ENCODE measurements around the gene MSMB. TPM values are rescaled to one million over a fixed set of nuclear protein-coding genes. Genes with fewer than 3 reads are reported as not detected.

The MSMB gene
- total RNA-seq, 1 experiment from 2014 or later = not detected

DNA sequence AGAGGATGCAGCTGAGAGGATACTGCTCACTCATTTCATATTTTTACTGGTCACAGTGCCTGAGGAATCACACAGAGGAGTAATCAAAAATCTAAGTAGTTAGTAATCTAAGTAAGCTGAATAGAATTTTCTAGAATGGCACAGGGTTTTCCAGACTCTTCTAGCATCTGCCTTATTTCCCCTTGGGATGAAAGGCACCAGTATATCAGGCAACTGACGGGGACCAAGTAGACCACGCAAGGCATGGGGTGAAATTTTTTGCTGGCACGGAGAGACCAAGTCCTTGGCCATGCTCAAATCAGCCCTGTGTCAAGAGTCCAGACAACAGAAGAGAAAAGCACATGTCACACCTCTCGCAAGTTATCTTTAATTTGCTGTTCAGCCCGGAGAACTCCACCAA lies 29.9 kb downstream of the MSMB start:
- CTCF ChIA-PET = no interaction called here
- TF ChIP-seq, protein P1, sequence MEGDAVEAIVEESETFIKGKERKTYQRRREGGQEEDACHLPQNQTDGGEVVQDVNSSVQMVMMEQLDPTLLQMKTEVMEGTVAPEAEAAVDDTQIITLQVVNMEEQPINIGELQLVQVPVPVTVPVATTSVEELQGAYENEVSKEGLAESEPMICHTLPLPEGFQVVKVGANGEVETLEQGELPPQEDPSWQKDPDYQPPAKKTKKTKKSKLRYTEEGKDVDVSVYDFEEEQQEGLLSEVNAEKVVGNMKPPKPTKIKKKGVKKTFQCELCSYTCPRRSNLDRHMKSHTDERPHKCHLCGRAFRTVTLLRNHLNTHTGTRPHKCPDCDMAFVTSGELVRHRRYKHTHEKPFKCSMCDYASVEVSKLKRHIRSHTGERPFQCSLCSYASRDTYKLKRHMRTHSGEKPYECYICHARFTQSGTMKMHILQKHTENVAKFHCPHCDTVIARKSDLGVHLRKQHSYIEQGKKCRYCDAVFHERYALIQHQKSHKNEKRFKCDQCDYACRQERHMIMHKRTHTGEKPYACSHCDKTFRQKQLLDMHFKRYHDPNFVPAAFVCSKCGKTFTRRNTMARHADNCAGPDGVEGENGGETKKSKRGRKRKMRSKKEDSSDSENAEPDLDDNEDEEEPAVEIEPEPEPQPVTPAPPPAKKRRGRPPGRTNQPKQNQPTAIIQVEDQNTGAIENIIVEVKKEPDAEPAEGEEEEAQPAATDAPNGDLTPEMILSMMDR (conservative IDR thresholded peaks at IDR 0.05; ENCODE audit: low read depth, low read length) = no peak
- no peak for TF ChIP-seq EZH2 (IDR thresholded peaks at IDR 0.05; ENCODE audit: borderline replicate concordance, low read depth, low read length, poor library complexity, severe bottlenecking)
- Histone ChIP-seq H3K9me3 (ENCODE audit: low read depth, low read length, poor library complexity, severe bottlenecking) (no peaks in the 10 kb centered on the region), H3K36me3 (ENCODE audit: insufficient read depth, low read length, poor library complexity, severe bottlenecking) (peaks cover 25% of the 10 kb centered on the region), H3K27ac (ENCODE audit: low read depth, low read length, poor library complexity, severe bottlenecking) (no peak overlapping the region), H3K4me1 (ENCODE audit: insufficient read depth, low read length, poor library complexity, severe bottlenecking) (no peaks in the 10 kb centered on the region), H3K27me3 (replicated peaks; ENCODE audit: insufficient read depth, low read depth, low read length, poor library complexity) (no peaks in the 10 kb centered on the region), H3K4me3 (ENCODE audit: low read depth, low read length, poor library complexity, severe bottlenecking) (no peak overlapping the region)
- POLR2A ChIA-PET (ENCODE audit: low non-redundant PET) = no interaction called here
- no TSS peak for BruUV-seq (replicated peaks)
- DNase-seq (ENCODE audit: low spot score) = no peak
- intact Hi-C loops (cut with micrococcal nuclease; ENCODE audit: unreplicated experiment) = no loop called here

DNA sequence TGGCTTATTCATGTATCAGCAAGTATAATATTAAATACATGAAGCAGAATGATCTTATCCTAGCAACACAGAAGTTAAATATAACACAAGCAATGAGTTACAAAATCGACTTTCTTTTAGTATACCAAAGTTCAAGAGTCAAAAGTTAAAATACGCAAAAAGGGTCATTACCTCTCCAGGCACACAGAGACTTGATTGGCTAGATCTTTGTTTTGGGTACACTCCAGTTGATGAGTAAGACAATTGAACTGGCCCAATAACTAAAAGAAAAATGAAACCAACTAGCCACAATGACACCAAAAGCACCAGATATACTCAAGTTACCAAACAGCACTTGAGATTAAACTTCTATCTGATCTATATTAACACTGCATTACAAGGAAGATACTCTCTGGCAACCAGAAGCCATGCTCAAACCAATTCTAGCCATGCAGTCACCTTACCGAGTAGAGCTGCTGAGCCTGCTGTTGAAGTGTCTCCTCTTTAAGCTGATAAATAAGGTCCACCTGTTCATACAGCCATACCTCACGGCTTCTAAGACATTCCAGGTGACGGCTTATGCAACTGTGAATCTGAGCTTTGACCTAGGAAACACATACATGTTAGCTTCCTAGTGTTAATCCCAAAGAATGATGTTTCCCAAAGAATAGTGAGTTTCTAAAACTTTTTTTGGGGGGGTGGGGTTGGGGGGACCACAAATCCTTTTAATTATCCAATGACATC lies 31.2 kb downstream of the MSMB start:
- Histone ChIP-seq H3K27ac (ENCODE audit: low read depth, low read length, poor library complexity, severe bottlenecking) (no peak overlapping the region), H3K27me3 (replicated peaks; ENCODE audit: insufficient read depth, low read depth, low read length, poor library complexity) (no peaks in the 10 kb centered on the region), H3K9me3 (ENCODE audit: low read depth, low read length, poor library complexity, severe bottlenecking) (no peaks in the 10 kb centered on the region), H3K4me3 (ENCODE audit: low read depth, low read length, poor library complexity, severe bottlenecking) (no peak overlapping the region), H3K36me3 (ENCODE audit: insufficient read depth, low read length, poor library complexity, severe bottlenecking) (peaks cover 29% of the 10 kb centered on the region), H3K4me1 (ENCODE audit: insufficient read depth, low read length, poor library complexity, severe bottlenecking) (no peaks in the 10 kb centered on the region)
- intact Hi-C loops (cut with micrococcal nuclease; ENCODE audit: unreplicated experiment) = no loop called here
- no TSS peak for BruUV-seq (replicated peaks)
- TF ChIP-seq EZH2 (IDR thresholded peaks at IDR 0.05; ENCODE audit: borderline replicate concordance, low read depth, low read length, poor library complexity, severe bottlenecking) = no peak
- DNase-seq (ENCODE audit: low spot score) = no peak
- POLR2A ChIA-PET (ENCODE audit: low non-redundant PET) = no interaction called here
- CTCF ChIA-PET = interaction anchor here (0.5 kb wide), 1 partner anchor 62 kb away, joined by 4 read pairs; no protein-coding TSS in a partner anchor

DNA sequence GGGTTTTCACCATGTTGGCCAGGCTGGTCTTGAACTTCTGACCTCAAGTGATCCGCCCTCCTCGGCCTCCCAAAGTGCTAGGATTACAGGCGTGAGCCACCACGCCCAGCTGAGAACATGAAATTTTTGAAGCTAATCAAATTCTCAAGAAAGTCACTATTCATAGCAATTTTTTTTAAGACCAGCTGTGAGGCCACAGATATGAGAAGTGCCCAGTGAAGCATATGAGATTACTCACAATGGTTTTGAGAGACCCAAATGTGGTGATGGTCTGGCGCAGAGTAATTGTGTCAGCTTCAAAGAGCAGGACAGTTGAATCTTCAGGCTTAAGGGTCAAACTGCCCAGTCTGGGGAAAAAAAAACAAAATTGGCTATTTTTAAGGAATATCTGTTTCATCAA lies 31.9 kb downstream of the MSMB start:
- intact Hi-C loops (cut with micrococcal nuclease; ENCODE audit: unreplicated experiment) = no loop called here
- no peak overlapping the region for H3K27ac ChIP-seq (ENCODE audit: low read depth, low read length, poor library complexity, severe bottlenecking)
- no peak overlapping the region for H3K4me3 ChIP-seq (ENCODE audit: low read depth, low read length, poor library complexity, severe bottlenecking)
- BruUV-seq (replicated peaks) = no TSS peak
- no peak for TF ChIP-seq EZH2 (IDR thresholded peaks at IDR 0.05; ENCODE audit: borderline replicate concordance, low read depth, low read length, poor library complexity, severe bottlenecking)
- TF ChIP-seq, protein P1 (conservative IDR thresholded peaks at IDR 0.05; ENCODE audit: low read depth, low read length) = no peak
- POLR2A ChIA-PET (ENCODE audit: low non-redundant PET) = no interaction called here
- CTCF ChIA-PET = no interaction called here
- H3K27me3 ChIP-seq (replicated peaks; ENCODE audit: insufficient read depth, low read depth, low read length, poor library complexity) = no peaks in the 10 kb centered on the region
- no peaks in the 10 kb centered on the region for H3K9me3 ChIP-seq (ENCODE audit: low read depth, low read length, poor library complexity, severe bottlenecking)
- no peaks in the 10 kb centered on the region for H3K4me1 ChIP-seq (ENCODE audit: insufficient read depth, low read length, poor library complexity, severe bottlenecking)
- H3K36me3 ChIP-seq (ENCODE audit: insufficient read depth, low read length, poor library complexity, severe bottlenecking) = peaks cover 35% of the 10 kb centered on the region
- no peak for DNase-seq (ENCODE audit: low spot score)

DNA sequence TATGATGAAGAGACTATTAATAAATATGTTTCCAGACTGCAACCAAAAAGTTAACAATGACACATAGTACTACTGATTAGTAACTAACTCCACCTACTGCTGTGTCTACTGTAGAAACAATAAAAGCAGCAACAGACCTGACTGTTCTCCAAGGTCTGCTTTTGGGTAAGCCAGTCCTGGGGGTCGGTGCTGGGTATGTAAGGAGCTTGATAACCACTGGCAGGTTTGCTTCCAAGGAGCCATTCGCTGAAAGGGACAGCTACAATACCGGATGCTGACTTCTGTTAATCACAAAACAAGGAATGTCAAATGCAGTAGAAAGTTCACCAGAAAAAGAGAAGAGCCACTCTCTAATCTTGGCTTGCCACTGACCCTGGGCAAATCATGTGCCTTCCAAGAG lies 33.3 kb downstream of the MSMB start:
- intact Hi-C loops (cut with micrococcal nuclease; ENCODE audit: unreplicated experiment) = no loop called here
- ChIA-PET POLR2A (ENCODE audit: low non-redundant PET) (no interaction called here), CTCF (no interaction called here)
- no peak overlapping the region for H3K4me3 ChIP-seq (ENCODE audit: low read depth, low read length, poor library complexity, severe bottlenecking)
- peaks cover 50% of the 10 kb centered on the region for H3K36me3 ChIP-seq (ENCODE audit: insufficient read depth, low read length, poor library complexity, severe bottlenecking)
- TF ChIP-seq, protein P1 (conservative IDR thresholded peaks at IDR 0.05; ENCODE audit: low read depth, low read length) = no peak
- TF ChIP-seq EZH2 (IDR thresholded peaks at IDR 0.05; ENCODE audit: borderline replicate concordance, low read depth, low read length, poor library complexity, severe bottlenecking) = no peak
- no peak for DNase-seq (ENCODE audit: low spot score)
- H3K27ac ChIP-seq (ENCODE audit: low read depth, low read length, poor library complexity, severe bottlenecking) = no peak overlapping the region
- H3K9me3 ChIP-seq (ENCODE audit: low read depth, low read length, poor library complexity, severe bottlenecking) = no peaks in the 10 kb centered on the region
- no TSS peak for BruUV-seq (replicated peaks)
- H3K4me1 ChIP-seq (ENCODE audit: insufficient read depth, low read length, poor library complexity, severe bottlenecking) = no peaks in the 10 kb centered on the region
- H3K27me3 ChIP-seq (replicated peaks; ENCODE audit: insufficient read depth, low read depth, low read length, poor library complexity) = no peaks in the 10 kb centered on the region

All from A673 (cell line).